GM18868 (cell line): ENCODE results near the gene AIFM3.
"Not testable (repeated sequence)": the region's sequence is repeated elsewhere in the genome, so short reads cannot be mapped to it uniquely, and the experiment has no call there.

Experiments used
- ATAC-seq: cut with Tn5 transposase; IDR thresholded peaks from one replicate; pipeline ENCODE4 v1.9.1; 2021; ENCODE audit warnings: mild to moderate bottlenecking, moderate library complexity; ENCODE audit not compliant: unreplicated experiment

Gene AIFM3

DNA sequence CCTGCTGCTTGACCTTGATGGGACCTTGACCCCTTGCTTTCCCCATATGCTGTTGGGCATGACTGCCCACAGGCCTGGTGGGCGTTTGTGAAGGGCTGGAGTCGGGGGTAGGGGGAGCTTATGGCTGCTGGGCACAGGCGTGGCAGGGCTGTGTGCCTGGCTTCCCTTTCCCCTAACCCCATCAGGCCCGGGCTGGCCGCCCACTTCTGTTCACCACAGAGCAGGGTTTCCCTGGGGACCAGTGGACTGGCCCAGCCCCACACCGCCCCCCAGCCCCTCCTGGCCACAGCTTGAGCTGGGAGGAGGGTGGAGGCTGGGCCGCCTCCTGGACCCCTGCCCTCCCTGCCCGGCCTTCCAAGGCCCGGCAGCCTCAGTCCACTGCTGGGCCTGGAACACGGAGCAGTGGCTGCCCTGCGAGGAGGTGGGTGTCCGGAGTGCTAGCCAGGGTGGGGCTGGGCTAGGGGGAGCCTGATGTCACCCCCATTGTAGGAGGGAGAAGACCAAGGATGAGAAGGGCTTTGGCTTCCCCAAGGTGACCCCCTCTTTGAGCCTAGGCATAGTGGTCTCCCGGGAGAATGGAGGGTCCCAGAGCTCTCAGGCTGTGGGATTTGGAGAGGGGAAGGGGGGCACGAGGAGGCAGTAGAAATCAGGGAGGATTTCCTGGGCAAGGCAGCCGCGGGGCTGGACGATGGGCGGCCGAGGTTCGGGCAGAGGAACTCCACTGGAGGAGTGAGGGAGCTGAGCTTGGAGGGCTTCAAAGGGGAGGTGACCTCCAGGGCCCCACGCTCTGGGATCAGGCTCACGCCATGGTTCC lies at the start of gene AIFM3:
TSS of gene AIFM3 (plus strand) at position 373 of the 814 bp plus-strand sequence. CDS start 690 bp downstream, outside the sequence.
- ATAC-seq, result no peak

GRCh38 chr22:20918663-20919218 lies 48.3 kb upstream of the AIFM3 start:
- ATAC-seq, result no peak

DNA sequence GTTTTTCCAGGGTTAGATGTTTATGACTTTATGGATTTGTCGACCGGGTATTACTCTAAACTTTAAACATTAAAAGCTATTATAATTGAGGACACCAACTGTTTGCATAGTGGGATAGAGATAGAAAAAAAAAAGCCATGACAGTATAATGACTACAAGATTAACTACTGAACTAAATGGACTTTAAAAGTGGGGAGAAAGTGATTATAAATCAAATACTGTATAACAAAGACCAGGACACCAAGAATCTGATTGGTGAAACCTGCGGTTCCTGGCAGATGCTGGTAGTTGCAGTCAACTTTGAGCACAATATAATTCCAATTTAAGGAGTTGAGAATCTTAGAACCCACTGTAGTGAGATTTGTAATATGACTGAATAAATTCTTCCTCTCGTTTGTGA lies 47.3 kb upstream of the AIFM3 start:
- ATAC-seq, result no peak

- no peak for ATAC-seq
These were observed 46.2 kb upstream of the AIFM3 start for GRCh38 chr22:20920881-20921203.

DNA sequence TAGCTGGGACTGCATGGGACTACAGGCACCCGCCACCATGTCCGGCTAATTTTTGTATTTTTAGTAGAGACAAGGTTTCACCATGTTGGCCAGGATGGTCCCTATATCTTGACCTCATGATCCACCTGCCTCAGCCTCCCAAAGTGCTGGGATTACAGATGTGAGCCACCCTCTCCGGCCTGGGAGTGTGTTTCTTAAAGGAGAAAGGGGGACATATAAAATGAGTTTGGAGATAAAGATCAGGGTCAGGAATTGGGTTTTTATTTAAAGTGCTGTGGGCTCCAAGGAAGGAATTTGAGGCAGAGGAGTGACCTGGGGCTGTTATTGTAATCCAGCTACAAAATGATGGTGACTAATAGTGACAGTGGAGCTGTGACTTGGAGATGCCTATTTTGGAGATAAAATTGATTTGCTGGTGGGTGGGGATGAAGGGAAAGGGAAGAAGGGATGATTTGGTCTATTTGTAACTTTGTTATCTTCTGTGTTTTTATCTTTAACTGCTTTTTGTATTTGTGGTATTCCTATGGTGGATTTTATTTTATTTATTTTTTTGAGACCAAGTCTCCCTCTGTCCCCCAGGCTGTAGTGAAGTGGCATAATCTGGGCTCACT lies 44.8 kb upstream of the AIFM3 start:
- no peak for ATAC-seq

- no peak for ATAC-seq
These were observed 40.8 kb upstream of the AIFM3 start for GRCh38 chr22:20926243-20926642.

GRCh38 chr22:20927940-20928572 lies 39.0 kb upstream of the AIFM3 start:
- ATAC-seq, result no peak

DNA sequence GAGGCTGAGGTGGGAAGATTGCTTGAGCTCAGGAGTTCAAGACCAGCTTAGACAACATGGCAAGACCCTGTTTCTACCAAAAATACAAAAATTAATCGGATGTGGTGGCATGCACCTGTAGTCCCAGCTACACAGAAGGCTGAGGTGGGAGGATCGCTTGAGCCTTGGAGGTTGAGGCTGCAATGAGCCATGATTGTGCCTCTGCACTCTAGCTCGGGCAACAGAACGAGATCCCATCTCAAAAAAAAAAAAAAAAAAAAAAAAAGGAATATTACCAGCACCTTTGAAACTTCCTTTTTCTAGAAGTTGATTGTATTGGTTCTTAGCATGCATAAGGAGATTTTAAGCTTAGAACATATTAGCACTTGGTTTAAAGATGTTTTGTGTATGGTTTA lies 38.5 kb upstream of the AIFM3 start:
- ATAC-seq, result no peak

DNA sequence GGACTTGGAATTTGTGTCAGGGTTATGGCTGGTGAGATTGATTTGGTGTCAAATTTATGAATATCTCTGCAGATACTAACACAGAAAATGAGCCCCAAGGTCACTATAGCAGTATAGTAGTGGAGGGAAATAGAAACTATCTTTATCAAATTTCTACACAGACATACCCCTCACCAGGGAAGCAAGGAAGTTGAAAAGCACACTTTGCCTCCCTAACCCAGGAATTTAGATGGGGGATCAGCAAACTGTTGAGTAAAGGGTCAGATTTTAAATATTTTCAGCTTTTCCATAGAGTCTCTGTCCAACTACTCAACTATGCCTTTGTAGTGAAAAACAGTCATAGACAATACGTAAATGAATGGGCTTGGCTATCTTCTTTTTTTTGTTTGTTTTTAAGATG lies 37.1 kb upstream of the AIFM3 start:
- no peak for ATAC-seq

- ATAC-seq, result not testable (repeated sequence)
These were observed 36.6 kb upstream of the AIFM3 start for GRCh38 chr22:20930435-20930834.

DNA sequence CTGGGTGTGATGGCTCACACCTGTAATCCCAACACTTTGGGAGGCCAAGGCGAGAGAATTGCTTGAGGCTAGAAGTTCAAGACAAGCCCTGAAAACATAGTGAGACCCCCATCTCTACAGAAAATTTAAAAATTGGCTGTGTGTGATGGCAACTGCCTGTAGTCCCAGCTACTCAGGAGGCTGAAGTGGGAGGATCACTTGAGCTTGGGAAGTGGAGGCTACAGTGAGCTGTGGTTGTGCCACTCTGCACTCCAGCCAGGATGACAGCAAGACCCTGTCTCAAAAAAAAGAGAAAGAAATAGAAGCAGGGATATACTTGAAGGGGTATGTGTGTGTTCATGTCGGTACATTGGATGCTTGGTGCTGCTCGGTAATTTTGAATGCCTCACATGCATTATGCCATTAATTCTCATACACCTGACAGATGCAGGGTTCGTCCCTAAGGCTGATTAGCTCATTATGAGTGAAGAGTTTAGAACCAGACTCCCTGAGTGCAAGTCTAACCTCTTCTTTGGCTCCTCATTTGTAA lies 35.9 kb upstream of the AIFM3 start:
- ATAC-seq, result no peak

GRCh38 chr22:20933910-20934309 lies 33.1 kb upstream of the AIFM3 start:
- no peak for ATAC-seq

DNA sequence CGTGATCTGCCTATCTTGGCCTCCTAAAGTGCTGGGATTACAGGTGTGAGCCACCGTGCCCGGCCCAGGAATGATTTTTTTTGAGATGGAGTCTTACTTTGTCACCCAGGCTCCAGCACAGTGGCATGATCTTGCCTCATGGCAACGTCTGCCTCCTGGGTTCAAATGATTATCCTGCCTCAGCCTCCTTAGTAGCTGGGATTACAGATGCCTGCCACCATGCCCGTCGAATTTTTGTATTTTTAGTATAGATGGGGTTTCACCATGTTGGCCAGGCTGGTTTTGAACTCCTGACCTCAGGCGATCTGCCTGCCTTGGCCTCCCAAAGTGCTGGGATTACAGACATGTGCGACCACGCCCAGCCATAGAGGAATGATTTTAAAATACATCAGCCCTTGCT lies 32.0 kb upstream of the AIFM3 start:
- not testable (repeated sequence) for ATAC-seq

DNA sequence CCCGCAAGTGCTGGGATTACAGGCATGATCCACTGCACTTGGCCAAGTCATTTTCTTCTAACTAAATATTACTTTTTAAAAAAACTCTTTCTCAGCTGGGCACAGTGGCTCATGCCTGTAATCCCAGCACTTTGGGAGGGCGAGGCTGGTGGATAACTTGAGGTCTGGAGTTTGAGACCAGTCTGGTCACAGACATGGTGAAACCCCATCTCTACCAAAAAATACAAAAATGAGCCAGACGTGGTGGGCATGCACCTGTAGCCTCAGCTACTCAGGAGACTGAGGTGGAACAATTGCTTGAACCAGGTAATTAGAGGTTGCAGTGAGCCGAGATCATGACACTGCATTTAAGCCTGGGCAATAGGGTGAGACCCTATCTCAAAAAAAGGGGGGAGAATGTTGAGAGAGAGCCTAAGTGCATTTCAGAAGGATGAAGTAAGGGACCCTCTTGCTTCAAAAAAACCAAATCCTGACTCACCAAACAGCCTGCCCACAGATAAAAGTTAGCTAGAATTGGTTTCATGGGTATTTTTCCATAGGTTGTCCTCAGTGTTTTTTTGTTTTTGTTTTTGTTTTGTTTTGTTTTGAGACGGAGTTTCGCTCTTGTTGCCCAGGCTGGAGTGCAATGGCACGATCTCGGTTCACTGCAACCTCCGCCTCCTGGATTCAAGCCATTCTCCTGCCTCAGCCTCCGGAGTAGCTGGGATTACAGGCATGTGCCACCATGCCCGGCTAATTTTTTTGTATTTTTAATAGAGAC lies 31.1 kb upstream of the AIFM3 start:
- ATAC-seq, result not testable (repeated sequence)

GRCh38 chr22:20937031-20937793 lies 29.8 kb upstream of the AIFM3 start:
- no peak for ATAC-seq

DNA sequence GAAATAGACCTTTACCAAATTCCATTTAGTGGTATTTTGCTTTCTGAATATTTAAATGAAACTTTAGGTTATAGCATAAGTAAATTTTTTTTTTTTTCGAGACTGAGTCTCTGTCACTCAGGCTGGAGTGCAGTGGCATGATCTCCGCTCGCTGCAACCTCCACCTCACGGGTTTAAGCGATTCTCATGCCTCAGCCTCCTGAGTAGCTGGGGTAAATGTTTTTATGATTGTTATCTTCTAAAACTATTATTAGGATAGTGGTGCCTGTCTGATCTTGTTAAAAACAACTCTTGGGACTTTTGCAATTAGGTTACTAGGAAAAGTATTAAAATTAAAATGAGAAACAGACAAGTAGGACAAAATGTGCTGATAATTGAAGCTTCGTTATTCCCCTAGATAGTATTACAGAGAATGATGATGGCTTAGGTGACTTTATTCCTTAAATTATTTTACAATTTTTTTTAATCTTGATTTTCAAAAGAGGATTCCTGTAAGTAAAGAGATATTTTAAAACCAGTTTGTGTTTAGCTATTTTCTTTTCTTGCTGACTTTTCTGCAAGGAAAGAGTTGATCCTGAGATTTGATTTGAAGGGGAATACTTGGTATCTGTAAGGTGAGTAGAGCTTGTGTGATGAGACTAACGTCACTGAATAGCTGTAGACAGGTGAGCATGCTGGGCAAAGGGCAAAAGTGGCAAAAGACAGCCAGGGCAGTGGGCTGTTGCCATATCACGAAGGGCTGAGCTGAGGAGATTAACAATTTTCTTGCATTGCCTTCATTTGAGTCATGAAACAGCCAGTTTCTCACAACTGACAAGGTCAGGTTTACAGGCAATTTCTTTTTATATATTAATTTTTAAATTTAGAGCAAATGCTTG lies 29.0 kb upstream of the AIFM3 start:
- no peak for ATAC-seq

- not testable (repeated sequence) for ATAC-seq
These were observed 27.4 kb upstream of the AIFM3 start for GRCh38 chr22:20939457-20940185.

DNA sequence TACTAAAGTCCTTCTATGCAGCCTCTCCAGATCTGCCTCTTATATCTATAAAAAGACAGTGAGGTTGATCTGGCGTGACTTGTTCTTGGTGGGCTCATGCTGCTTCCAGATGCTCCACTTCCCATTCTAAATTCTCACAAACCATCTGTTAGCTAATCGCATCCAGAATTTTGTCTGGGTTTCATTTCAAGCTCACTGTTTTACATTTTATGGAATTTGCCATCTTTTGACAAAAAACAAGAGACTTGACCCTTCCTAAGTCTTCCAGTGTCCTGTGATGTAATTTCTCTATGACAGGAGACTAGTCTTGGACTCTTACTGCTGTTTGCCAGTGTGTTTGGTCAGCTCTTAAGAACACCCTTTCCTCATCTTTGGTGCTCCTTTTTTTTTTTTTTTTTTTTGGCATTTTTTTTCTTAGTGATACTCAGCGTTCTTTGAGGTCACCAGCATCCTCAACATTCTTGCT lies 26.8 kb upstream of the AIFM3 start:
- ATAC-seq, result no peak
